AG04450 (cell line): ENCODE results near the gene TLE1. TPM values are rescaled to one million over a fixed set of nuclear protein-coding genes. Genes with fewer than 3 reads are reported as not detected.

Experiments
- CTCF ChIA-PET: fragments of 300-600, 350-600 bp; formaldehyde crosslinking; extraction: SDS; loops from one replicate; lab custom pipeline; 2022; ENCODE audit warnings: antibody characterized with exemption, inconsistent platforms; lab: Charles Lee
- POLR2A ChIA-PET: fragments of 350-600 bp; formaldehyde crosslinking; extraction: SDS; loops from one replicate; lab custom pipeline; 2021; ENCODE audit warnings: antibody characterized with exemption, inconsistent platforms; lab: Yijun Ruan, JAX
- DNase-seq: peaks from one replicate; pipeline ENCODE4 v3.0.0-alpha.2; 2011; ENCODE audit warnings: low read depth, low spot score
- H3K27ac ChIP-seq: one replicate; pipeline ENCODE4 v1.5.1; 2012; ENCODE audit warnings: low read depth, low read length, control low read depth
- H3K27me3 ChIP-seq: one replicate; pipeline ENCODE4 v1.6.0; 2012; ENCODE audit warnings: low read length; ENCODE audit not compliant: control insufficient read depth, insufficient read depth
- H3K4me3 ChIP-seq: 2 replicates; pipeline ENCODE4 v1.5.1; 2011; ENCODE audit warnings: mild to moderate bottlenecking, low read depth, low read length, control low read depth
- H3K9me3 ChIP-seq: 2 replicates; pipeline ENCODE4 v1.5.1; 2012; ENCODE audit warnings: low read length; ENCODE audit not compliant: control insufficient read depth, insufficient read depth
- polyA plus RNA-seq: library from polyadenylated mRNA; depleted of rRNA; stranded (reverse); fragments of >200 nt; gene quantifications from 2 replicates; pipeline ENCODE4 v1.2.3, GENCODE V29; 2011
- TF ChIP-seq, protein P1 (sequence below): IDR thresholded peaks from 2 replicates; pipeline ENCODE4 v1.5.1; 2011; ENCODE audit warnings: low read depth, low read length, control low read depth, inconsistent platforms

Gene TLE1
- polyA plus RNA-seq, 1 experiment, result 42.8 TPM

DNA sequence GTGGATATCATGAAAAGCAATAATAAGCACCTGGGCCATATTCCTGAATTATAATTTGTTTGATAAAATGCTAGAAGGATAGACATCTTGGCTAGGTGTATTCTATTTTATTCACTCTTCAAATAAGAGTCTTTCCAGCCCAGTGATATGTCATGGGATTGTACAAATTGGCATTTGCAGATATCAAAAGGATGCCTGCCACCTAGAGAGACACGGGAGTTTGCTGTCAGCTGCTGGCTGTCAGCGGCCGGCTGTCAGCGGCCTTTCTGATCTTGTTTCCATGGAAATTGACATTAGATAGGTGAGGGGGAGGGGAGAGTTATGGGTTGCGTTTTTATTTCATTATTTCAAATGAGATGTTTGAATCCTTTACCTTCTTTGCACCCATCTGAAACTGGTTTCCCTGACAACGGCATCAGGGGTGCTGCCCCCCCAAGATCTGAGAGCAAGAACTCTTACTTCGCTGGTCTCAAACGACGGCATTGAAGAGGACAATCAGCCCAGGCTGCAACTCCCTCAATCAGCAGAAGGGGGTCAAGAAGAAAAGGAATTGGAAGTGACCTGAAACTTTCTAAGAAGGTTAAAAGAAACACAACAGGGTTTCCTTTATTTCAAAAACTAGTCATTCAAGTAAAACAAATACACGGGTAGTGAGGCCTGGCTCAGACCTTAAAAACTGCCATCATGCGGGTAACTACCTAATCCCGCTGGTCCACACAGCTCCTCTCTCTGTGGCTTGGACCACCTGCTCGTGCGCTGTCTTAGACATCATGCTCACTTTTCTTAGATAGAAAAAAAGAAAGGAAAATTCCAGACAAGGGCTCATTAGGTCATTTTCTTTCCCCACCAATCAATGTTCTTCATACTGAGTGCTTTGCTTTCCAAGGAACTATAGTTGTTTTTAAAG is 115.7 kb downstream of the TLE1 start:
- Histone ChIP-seq H3K27me3 (no peaks in the 10 kb centered on the region), H3K9me3 (no peaks in the 10 kb centered on the region), H3K4me3 (no peak overlapping the region), H3K27ac (no peak overlapping the region)
- ChIA-PET CTCF (no interaction called here), POLR2A (no interaction called here)
- no peak for DNase-seq
- TF ChIP-seq, protein P1, sequence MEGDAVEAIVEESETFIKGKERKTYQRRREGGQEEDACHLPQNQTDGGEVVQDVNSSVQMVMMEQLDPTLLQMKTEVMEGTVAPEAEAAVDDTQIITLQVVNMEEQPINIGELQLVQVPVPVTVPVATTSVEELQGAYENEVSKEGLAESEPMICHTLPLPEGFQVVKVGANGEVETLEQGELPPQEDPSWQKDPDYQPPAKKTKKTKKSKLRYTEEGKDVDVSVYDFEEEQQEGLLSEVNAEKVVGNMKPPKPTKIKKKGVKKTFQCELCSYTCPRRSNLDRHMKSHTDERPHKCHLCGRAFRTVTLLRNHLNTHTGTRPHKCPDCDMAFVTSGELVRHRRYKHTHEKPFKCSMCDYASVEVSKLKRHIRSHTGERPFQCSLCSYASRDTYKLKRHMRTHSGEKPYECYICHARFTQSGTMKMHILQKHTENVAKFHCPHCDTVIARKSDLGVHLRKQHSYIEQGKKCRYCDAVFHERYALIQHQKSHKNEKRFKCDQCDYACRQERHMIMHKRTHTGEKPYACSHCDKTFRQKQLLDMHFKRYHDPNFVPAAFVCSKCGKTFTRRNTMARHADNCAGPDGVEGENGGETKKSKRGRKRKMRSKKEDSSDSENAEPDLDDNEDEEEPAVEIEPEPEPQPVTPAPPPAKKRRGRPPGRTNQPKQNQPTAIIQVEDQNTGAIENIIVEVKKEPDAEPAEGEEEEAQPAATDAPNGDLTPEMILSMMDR, result no peak

DNA sequence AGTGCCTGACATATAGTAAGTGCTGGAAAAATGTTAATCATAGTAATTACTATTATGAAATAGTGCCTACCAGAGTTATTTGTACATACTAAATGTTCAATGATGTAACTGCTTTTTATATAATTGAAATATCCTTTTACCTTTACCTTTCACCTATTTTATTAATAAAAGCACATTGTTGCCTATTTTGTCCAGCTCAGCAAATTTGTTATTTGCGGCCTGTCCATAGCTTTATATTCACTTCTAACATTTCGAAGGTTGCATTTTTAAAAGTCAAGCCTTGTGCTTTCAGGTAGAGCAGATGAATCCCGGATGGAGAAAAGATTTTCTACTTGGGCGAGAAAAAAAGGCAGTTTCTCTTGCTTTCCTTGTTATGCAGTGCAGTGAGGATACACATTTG is 119.3 kb downstream of the TLE1 start:
- no peak for DNase-seq
- CTCF ChIA-PET, result no interaction called here
- Histone ChIP-seq H3K9me3 (no peaks in the 10 kb centered on the region), H3K27ac (no peak overlapping the region), H3K4me3 (no peak overlapping the region), H3K27me3 (no peaks in the 10 kb centered on the region)
- POLR2A ChIA-PET, result no interaction called here
- TF ChIP-seq, protein P1, result no peak

DNA sequence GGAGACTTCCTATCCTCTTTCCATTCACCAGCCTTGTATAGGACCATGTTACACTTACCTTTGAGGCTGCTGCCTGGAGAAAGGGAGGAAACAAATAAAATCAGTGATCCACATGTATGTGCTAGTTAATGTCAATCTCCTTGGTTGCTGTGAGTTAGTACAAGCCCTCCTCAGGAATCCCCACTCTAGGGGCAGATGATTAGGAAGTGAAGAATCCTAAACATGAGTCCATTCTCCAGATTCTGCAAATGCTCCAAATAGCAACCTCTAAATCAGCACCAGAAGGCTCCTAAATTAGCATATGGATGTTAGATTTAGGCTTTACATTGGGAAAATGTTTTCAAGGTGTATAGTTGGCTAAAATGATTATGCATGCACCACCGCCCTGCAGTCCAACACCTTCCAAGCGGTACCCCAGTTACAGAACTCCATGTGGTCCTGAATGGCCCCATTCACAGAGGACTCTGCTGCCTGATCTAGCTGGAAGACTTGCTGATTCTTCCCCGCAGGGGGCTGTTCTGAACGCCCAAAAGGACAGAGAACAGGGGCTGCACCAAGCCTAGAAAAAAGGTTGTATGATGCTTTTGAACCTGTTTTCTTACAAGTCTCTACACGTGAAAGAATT is 123.2 kb downstream of the TLE1 start:
- no peak overlapping the region for H3K27ac ChIP-seq
- H3K27me3 ChIP-seq, result no peaks in the 10 kb centered on the region
- CTCF ChIA-PET, result no interaction called here
- H3K9me3 ChIP-seq, result no peaks in the 10 kb centered on the region
- TF ChIP-seq, protein P1, result no peak
- no peak overlapping the region for H3K4me3 ChIP-seq
- DNase-seq, result no peak
- POLR2A ChIA-PET, result no interaction called here

DNA sequence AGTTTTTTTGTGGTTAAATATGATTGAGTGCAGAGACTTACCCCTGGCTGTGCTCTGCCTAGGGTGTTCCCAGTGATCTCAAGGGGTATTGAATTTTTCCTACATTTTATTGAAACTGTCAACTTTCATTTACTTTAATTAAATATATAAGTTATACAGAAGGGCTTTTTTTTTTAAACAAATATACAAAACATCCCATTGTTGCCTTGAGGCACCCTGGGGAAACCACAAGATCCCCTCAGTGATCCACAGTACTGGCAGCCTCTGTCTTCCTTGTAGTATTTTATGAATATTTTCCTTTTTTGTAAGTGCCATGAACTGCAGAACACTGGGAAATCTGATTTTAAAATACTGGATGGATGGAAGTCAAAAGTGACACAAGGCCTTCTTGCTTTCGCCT is 123.7 kb downstream of the TLE1 start:
- ChIA-PET POLR2A (no interaction called here), CTCF (no interaction called here)
- DNase-seq, result no peak
- Histone ChIP-seq H3K27ac (no peak overlapping the region), H3K27me3 (no peaks in the 10 kb centered on the region), H3K9me3 (no peaks in the 10 kb centered on the region), H3K4me3 (no peak overlapping the region)
- TF ChIP-seq, protein P1, result no peak

DNA sequence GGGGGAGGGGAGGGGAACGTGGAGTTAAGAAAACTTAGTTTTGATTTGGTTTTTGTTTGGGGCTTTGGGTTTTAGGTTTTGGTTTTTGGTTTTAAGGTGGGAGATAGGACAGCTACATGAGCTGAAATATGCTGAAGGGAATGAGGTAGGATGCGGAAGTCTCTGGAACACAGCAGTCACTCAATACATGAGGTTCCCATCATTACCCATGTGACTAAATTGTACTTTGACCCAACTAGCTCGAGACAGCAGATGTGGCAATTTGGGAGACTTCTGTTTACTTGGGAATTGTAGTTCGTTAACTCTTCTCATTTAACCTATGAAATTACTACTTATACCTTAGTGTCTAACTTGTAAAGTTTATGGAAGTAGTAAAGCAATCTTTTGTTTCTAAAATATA is 124.2 kb downstream of the TLE1 start:
- no peaks in the 10 kb centered on the region for H3K27me3 ChIP-seq
- H3K9me3 ChIP-seq, result no peaks in the 10 kb centered on the region
- ChIA-PET CTCF (no interaction called here), POLR2A (no interaction called here)
- H3K27ac ChIP-seq, result no peak overlapping the region
- no peak overlapping the region for H3K4me3 ChIP-seq
- no peak for DNase-seq
- TF ChIP-seq, protein P1, result no peak
